Fibroblast of mammary gland (primary cell): ENCODE data around the gene NOS1AP.

Experiments
- DNase-seq: peaks from one replicate; pipeline ENCODE4 v3.0.0-alpha.2; 2010; ENCODE audit warnings: low read depth
- H3K4me3 ChIP-seq: 2 replicates; pipeline ENCODE4 v1.5.1; 2011; ENCODE audit warnings: low read depth, mild to moderate bottlenecking, low read length, moderate library complexity; ENCODE audit not compliant: control insufficient read depth
- TF ChIP-seq, protein P1 (sequence below): conservative IDR thresholded peaks from 2 replicates; pipeline ENCODE4 v1.5.1; 2011; ENCODE audit warnings: low read depth, low read length, inconsistent platforms; ENCODE audit not compliant: control insufficient read depth, insufficient read depth

The NOS1AP gene

DNA sequence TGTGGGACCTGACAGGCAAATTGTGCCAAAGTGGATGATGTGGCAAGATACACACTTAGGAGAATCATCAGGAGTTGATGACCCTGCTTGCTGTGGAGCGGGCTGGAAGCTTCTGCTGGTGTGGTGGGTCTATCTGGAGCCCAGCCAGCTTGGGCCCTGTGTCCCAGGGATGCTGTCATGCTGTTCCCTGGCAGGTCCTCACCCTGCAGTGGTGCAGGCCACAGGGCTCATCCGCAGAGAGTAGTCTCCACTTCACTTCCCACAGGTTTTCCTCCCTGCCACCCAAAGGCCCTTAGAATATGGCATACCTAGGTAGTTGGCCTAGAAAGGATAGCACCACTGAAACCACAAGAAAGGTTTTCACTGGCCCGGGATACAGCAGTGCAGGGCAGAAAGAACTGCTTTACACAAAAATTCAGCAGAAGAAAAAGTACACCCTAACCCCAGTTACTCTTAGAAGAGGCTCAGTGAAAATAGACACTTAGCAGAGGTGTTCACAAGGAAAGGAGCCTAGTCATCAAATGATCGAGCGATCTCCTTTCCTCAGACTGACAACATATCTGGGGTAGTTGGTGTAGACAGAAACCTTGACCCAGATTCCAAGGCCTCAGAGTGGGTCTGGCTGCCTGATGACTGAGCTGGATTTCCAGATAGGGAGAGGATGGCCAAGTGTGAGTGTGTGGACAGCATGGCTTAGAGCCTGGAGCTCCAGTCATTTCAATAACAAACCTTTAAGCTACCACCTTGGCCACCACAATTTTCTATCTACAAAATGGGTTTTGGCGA, 310.8 kb downstream of the NOS1AP start:
- peak; percentile 20 for DNase-seq
- no peak overlapping the region for H3K4me3 ChIP-seq
- TF ChIP-seq, protein P1, sequence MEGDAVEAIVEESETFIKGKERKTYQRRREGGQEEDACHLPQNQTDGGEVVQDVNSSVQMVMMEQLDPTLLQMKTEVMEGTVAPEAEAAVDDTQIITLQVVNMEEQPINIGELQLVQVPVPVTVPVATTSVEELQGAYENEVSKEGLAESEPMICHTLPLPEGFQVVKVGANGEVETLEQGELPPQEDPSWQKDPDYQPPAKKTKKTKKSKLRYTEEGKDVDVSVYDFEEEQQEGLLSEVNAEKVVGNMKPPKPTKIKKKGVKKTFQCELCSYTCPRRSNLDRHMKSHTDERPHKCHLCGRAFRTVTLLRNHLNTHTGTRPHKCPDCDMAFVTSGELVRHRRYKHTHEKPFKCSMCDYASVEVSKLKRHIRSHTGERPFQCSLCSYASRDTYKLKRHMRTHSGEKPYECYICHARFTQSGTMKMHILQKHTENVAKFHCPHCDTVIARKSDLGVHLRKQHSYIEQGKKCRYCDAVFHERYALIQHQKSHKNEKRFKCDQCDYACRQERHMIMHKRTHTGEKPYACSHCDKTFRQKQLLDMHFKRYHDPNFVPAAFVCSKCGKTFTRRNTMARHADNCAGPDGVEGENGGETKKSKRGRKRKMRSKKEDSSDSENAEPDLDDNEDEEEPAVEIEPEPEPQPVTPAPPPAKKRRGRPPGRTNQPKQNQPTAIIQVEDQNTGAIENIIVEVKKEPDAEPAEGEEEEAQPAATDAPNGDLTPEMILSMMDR: no peak

DNA sequence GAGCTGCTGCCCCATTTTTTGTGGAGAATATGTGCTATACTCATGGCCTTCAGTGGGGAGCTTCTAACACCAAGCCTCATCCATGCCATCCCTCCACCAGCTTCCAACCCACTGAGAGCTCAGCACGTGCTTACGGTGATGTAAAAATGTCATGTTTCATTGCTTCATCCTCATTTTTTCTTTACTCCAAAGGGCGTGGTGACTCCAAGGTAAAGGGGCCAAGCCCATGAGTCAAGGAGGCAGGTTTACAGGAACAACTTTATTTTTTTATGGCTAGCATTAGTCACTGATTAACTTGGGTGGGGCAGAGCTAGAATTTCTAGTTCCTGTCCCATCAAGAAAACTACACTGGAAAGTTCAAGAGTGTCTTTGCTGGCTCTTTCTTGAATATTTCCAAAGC, 311.9 kb downstream of the NOS1AP start, which contains the start of gene C1orf226:
TSS of gene C1orf226 (plus strand) at position 346 of the 400 bp plus-strand sequence. CDS start 174 bp downstream, outside the sequence.
- no peak for DNase-seq
- no peak within 1 kb of the TSS for H3K4me3 ChIP-seq
- TF ChIP-seq, protein P1: no peak

DNA sequence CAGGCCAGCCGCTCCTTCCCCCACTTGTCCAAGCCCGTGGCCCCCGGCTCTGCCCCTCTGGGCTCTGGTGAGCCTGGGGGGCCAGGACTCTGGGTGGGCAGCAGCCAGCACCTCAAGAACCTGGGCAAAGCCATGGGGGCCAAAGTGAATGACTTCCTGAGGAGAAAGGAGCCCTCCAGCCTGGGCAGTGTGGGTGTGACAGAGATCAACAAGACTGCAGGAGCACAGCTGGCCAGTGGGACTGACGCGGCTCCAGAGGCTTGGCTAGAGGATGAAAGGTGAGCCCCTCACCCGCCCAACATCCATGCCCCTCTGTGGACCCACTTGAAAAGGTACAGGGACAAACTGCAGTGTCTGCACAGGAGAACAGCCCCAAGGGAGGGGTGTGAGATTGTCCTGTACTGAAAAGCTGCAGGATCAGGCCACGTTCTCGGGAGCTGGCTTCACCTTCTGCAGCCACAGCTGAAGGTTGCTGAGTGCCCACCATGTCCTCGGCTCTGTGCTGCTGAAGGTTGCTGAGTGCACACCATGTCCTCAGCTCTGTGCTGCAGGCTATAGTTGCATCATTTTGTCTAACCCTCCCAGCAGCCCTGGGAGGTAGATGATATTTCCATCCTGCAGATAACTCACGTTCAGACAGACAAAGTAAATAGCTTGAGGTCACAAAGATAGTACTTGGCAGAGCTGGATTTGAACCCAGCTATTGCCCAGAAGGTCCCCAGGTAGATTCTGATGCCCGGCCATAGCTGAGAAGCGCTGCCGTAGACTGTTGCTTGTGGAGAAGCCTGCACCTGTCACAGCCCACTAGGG, 312.7 kb downstream of the NOS1AP start:
- TF ChIP-seq, protein P1: no peak
- no peak overlapping the region for H3K4me3 ChIP-seq
- no peak for DNase-seq

DNA sequence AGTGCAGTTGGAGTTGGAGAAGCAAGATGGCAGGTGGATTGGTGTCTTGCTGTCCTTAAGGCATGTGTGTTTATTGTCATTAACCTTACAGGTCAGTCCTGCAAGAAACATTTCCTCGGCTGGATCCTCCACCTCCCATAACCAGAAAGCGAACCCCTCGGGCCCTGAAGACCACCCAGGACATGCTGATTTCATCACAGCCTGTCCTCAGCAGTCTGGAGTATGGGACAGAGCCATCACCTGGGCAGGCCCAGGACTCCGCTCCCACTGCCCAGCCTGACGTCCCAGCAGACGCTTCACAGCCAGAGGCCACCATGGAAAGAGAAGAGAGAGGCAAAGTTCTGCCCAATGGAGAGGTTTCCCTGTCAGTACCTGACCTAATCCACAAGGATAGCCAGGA, 313.6 kb downstream of the NOS1AP start:
- TF ChIP-seq, protein P1: no peak
- DNase-seq: no peak
- H3K4me3 ChIP-seq: no peak overlapping the region

DNA sequence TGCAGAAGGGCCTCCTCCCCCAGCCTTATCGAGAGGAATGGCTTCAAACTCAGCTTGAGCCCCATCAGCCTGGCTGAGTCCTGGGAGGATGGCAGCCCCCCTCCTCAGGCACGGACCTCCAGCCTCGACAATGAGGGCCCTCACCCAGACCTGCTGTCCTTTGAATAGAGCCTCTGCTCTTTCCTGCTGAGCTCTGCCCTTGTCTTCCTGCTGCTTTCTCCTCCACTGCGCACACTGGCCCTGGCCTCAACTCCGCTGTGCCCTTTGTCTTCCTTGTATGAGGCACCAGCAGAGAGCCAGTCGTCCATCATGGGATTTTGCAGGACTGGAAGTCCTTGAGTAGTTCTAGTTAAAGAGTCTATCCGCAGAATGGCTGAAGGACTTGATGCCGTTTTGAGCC, 314.0 kb downstream of the NOS1AP start:
- TF ChIP-seq, protein P1: no peak
- no peak overlapping the region for H3K4me3 ChIP-seq
- no peak for DNase-seq

DNA sequence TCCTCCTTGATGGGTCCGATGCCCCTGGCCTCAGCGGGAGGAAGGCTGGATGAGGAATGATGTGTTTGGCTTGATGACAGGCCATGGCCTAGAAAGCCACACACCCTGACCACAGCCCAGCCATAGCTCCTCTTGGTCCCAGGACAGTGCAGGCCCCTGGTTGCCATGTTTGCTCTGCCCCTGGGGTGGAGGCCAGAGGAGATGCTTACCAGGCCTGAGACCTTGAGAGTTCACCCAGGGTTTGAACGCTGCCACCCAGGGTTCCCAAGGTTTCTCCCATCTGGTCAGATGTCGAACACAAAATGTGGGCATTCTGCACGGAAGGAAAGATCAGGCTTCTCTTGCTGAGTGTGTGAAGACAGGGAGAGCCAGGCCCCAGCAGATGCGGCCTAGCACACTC, 314.6 kb downstream of the NOS1AP start:
- H3K4me3 ChIP-seq: no peak overlapping the region
- no peak for DNase-seq
- TF ChIP-seq, protein P1: no peak
